Left renal cortex interstitium (tissue), 4 donors: ENCODE results near the gene SLC25A21. TPM values are rescaled to one million over a fixed set of nuclear protein-coding genes. Genes with fewer than 3 reads are reported as not detected.

Experiments used
- DNase-seq, 4 donors: peaks; one replicate each; pipeline ENCODE4 v3.0.0-alpha.2; 2013; ENCODE audit warnings: low read depth in 4 of 4, low spot score in 2 of 4, missing footprints in 1 of 4
- polyA plus RNA-seq, 4 donors: library from polyadenylated mRNA; unstranded; fragments of 120-200 nt; gene quantifications; one replicate each; pipeline ENCODE4 v1.2.1, GENCODE V29; 2013; ENCODE audit not compliant: insufficient read length in 4 of 4

The SLC25A21 gene
- polyA plus RNA-seq, 4 donors = 2.3 to 4.4 (median 3.3) TPM

GRCh38 chr14:36657399-36658122 is 514.8 kb downstream of the SLC25A21 start:
- DNase-seq = no peak

GRCh38 chr14:36656687-36657398 is 515.6 kb downstream of the SLC25A21 start:
- DNase-seq = no peak

- no peak for DNase-seq
Measured at GRCh38 chr14:36655963-36656686, 516.3 kb downstream of the SLC25A21 start.

GRCh38 chr14:36655571-36655962 is 516.8 kb downstream of the SLC25A21 start:
- no peak for DNase-seq

- no peak for DNase-seq
Measured at GRCh38 chr14:36654794-36655381, 517.5 kb downstream of the SLC25A21 start.

- DNase-seq = no peak
Measured at GRCh38 chr14:36653962-36654793, 518.2 kb downstream of the SLC25A21 start.

- DNase-seq = no peak
Measured at GRCh38 chr14:36653413-36653812, 519.0 kb downstream of the SLC25A21 start.

GRCh38 chr14:36652542-36653201 is 519.7 kb downstream of the SLC25A21 start:
- DNase-seq = no peak

GRCh38 chr14:36649872-36650650 is 522.3 kb downstream of the SLC25A21 start:
- no peak for DNase-seq

- no peak for DNase-seq
Measured at GRCh38 chr14:36647824-36648753, 524.3 kb downstream of the SLC25A21 start.

- DNase-seq = no peak
Measured at GRCh38 chr14:36647417-36647823, 525.0 kb downstream of the SLC25A21 start.

- DNase-seq = no peak
Measured at GRCh38 chr14:36646664-36647416, 525.6 kb downstream of the SLC25A21 start.

GRCh38 chr14:36633580-36633979 is 538.8 kb downstream of the SLC25A21 start:
- no peak for DNase-seq
